ENCODE results near the gene GALNTL6. TPM values are rescaled to one million over a fixed set of nuclear protein-coding genes. Genes with fewer than 3 reads are reported as not detected.

Gene GALNTL6
- total RNA-seq, 2 experiments from 2014 or later: not detected

- no peak for DNase-seq
- no peaks in the 10 kb centered on the region for H3K4me1 Mint-ChIP-seq
- H3K36me3 Mint-ChIP-seq: no peaks in the 10 kb centered on the region
- no peaks in the 10 kb centered on the region for H3K9me3 Mint-ChIP-seq
- H3K27ac Mint-ChIP-seq: no peak overlapping the region
- H3K4me3 Mint-ChIP-seq: no peak overlapping the region
- peaks cover 7% of the 10 kb centered on the region for H3K27me3 Mint-ChIP-seq
These were observed 1239.2 kb downstream of the GALNTL6 start for GRCh38 chr4:173052439-173052838.

DNA sequence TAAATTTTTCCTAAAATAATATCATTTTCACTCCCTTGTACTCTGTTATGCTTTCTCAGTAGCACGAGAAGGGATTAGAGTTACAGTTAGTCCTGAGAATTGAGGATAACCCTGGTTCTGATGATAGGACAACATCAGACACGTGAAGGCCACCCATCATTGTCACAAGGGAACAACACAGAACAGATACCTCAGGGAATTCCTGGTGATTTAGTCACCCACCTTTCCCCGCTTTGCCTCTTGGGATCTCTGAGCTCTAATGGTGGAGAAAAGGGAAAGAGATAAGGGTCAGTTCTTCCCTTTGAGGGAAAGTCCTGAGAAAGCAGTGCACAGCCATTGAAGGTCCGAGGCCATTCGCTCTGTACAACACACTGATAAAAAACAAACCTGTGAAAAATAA, 1243.1 kb downstream of the GALNTL6 start:
- Mint-ChIP-seq H3K36me3 (no peaks in the 10 kb centered on the region), H3K4me3 (no peak overlapping the region), H3K9me3 (no peaks in the 10 kb centered on the region), H3K27me3 (peaks cover 7% of the 10 kb centered on the region), H3K4me1 (no peaks in the 10 kb centered on the region), H3K27ac (no peak overlapping the region)
- DNase-seq: no peak

- Mint-ChIP-seq H3K4me1 (no peaks in the 10 kb centered on the region), H3K27me3 (peaks cover 7% of the 10 kb centered on the region), H3K27ac (no peak overlapping the region), H3K4me3 (no peak overlapping the region), H3K36me3 (no peaks in the 10 kb centered on the region), H3K9me3 (no peaks in the 10 kb centered on the region)
- DNase-seq: no peak
These were observed 1243.5 kb downstream of the GALNTL6 start for GRCh38 chr4:173056710-173057109.

DNA sequence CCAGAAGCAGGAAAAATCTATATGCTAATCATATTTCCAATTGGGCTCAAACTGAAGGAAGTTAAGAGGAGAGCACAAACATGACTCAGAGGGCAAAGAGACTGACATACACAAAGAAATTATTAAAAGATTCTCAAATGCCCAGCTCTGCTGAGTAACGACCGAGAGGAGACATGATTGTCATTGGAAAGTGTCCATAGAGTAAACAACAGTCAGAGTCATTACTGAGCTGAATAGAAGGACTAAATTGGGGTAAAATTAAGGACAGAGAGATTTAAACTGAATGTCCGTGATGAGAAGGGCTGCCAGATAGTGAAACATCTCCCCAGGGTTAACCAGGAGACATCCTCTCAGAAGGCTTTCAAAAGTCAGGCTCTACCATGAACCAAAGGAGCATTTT, 1244.2 kb downstream of the GALNTL6 start:
- no peaks in the 10 kb centered on the region for H3K36me3 Mint-ChIP-seq
- DNase-seq: no peak
- no peaks in the 10 kb centered on the region for H3K4me1 Mint-ChIP-seq
- H3K27ac Mint-ChIP-seq: no peak overlapping the region
- H3K4me3 Mint-ChIP-seq: no peak overlapping the region
- no peaks in the 10 kb centered on the region for H3K9me3 Mint-ChIP-seq
- H3K27me3 Mint-ChIP-seq: peaks cover 7% of the 10 kb centered on the region

- Mint-ChIP-seq H3K27ac (no peak overlapping the region), H3K9me3 (no peaks in the 10 kb centered on the region), H3K36me3 (no peaks in the 10 kb centered on the region), H3K4me1 (no peaks in the 10 kb centered on the region), H3K4me3 (no peak overlapping the region), H3K27me3 (peaks cover 7% of the 10 kb centered on the region)
- DNase-seq: no peak
These were observed 1244.7 kb downstream of the GALNTL6 start for GRCh38 chr4:173057901-173058300.

DNA sequence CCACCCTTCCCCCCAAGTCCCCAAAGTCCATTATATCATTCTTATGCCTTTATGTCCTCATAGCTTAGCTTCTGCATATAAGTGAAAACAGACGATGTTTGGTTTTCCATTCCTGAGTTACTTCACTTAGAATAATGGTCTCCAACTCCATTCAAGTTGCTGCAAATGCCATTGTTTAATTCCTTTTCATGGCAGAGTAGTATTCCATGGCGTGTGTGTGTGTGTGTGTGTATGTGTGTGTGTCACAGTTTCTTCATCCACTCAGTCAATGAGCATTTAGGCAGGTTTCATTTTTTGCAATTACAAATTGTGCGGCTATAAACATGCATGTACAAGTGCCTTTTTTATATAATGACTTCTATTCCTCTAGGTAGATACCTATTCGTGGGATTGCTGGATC, 1248.0 kb downstream of the GALNTL6 start:
- Mint-ChIP-seq H3K4me3 (no peak overlapping the region), H3K9me3 (peaks cover 20% of the 10 kb centered on the region), H3K27ac (no peak overlapping the region), H3K36me3 (peaks cover 2% of the 10 kb centered on the region), H3K4me1 (no peaks in the 10 kb centered on the region), H3K27me3 (peaks cover 4% of the 10 kb centered on the region)
- no peak for DNase-seq

DNA sequence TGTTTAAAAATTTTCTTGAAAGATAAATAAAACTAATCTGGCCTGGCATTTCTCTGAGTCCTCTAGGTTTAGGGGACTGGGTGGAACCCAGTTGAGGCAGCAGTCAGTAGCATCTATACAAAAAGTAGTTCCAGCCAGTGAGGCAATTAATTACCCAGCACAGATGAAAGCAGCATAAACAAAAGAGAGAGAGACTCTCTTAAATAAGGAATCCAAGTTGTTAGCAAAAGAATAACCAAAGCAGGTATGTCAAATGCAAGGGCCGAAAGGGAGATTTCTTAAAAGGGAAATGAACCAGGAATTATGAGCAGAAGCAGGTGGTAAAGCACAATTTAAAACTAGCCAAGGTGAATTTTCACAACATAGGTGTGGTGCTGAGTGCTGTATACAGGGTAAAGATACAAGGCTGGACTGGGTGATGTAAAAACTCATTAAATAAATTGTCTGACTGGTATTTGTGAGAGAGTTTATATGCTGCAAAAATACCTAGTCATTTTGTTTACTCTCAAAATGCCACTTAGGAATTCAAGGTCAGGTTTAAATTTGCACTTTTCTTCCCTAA, 1260.8 kb downstream of the GALNTL6 start:
- no peaks in the 10 kb centered on the region for H3K4me1 Mint-ChIP-seq
- peaks cover 21% of the 10 kb centered on the region for H3K9me3 Mint-ChIP-seq
- no peak overlapping the region for H3K27ac Mint-ChIP-seq
- no peak for DNase-seq
- H3K36me3 Mint-ChIP-seq: peaks cover 1% of the 10 kb centered on the region
- no peaks in the 10 kb centered on the region for H3K27me3 Mint-ChIP-seq
- H3K4me3 Mint-ChIP-seq: no peak overlapping the region

- no peaks in the 10 kb centered on the region for H3K27me3 Mint-ChIP-seq
- H3K36me3 Mint-ChIP-seq: peaks cover 1% of the 10 kb centered on the region
- H3K4me3 Mint-ChIP-seq: no peak overlapping the region
- H3K4me1 Mint-ChIP-seq: no peaks in the 10 kb centered on the region
- peaks cover 17% of the 10 kb centered on the region for H3K9me3 Mint-ChIP-seq
- DNase-seq: no peak
- no peak overlapping the region for H3K27ac Mint-ChIP-seq
These were observed 1261.3 kb downstream of the GALNTL6 start for GRCh38 chr4:173074501-173074946.

DNA sequence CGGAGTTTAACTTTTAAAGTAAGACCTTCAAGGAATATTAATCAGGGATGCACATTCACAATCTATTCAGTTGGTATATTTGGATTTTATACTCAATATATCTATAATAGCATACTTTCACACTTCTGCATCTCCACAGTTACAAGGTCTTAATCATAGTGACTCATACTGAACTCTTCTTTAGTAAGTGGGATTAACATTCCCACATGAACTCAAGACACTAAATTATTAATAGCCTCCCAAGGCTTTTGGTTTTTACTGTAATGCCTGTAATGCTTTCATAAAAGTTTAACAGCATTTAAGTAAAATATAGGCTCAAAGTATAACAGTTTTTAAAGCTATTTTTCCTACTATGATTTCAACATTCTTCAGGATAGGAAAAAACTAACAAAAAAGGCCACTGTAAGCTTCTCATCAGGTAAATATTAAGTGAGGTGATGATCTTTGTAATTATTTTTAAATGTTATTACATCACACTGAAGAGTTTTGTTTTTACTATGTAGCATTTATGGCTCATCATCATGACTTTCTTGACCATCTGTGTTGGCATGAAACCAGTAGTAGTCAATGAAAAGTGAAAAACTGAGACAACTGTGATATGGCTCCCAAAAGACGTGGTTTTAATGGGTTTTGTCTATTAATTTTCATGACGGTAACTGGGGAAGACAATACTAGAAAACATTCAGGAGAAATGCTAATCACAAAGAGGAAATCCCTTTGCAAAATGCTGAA, 1263.9 kb downstream of the GALNTL6 start:
- DNase-seq: no peak
- Mint-ChIP-seq H3K36me3 (no peaks in the 10 kb centered on the region), H3K4me1 (no peaks in the 10 kb centered on the region), H3K27ac (no peak overlapping the region), H3K27me3 (no peaks in the 10 kb centered on the region), H3K9me3 (peaks cover 13% of the 10 kb centered on the region), H3K4me3 (no peak overlapping the region)

DNA sequence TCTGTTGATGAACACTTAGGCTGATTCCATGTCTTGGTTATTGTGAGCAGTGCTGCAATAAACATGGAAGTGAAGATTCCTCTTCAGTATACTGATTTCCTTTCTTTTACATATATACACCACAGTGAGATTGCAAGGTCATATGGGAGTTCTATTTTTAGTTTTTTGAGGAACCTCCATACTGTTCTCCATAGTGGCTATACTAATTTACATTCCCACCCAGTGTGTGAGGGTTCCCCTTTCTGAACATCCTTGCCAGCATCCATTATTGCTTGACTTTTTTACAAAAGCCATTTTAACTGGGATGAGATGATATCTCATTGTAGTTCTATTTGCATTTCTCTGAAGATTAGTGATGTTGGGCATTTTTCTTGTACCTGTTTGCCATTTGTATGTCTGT, 1274.9 kb downstream of the GALNTL6 start:
- Mint-ChIP-seq H3K36me3 (no peaks in the 10 kb centered on the region), H3K27ac (no peak overlapping the region), H3K9me3 (peaks cover 3% of the 10 kb centered on the region), H3K4me1 (no peaks in the 10 kb centered on the region), H3K4me3 (no peak overlapping the region), H3K27me3 (peaks cover 3% of the 10 kb centered on the region)
- DNase-seq: no peak
